ENCODE measurements around the gene EGFR. TPM values are rescaled to one million over a fixed set of nuclear protein-coding genes. Genes with fewer than 3 reads are reported as not detected.

Gene EGFR
- polyA plus RNA-seq, 4 donors = 28.3 to 32.1 (median 31.0) TPM

DNA sequence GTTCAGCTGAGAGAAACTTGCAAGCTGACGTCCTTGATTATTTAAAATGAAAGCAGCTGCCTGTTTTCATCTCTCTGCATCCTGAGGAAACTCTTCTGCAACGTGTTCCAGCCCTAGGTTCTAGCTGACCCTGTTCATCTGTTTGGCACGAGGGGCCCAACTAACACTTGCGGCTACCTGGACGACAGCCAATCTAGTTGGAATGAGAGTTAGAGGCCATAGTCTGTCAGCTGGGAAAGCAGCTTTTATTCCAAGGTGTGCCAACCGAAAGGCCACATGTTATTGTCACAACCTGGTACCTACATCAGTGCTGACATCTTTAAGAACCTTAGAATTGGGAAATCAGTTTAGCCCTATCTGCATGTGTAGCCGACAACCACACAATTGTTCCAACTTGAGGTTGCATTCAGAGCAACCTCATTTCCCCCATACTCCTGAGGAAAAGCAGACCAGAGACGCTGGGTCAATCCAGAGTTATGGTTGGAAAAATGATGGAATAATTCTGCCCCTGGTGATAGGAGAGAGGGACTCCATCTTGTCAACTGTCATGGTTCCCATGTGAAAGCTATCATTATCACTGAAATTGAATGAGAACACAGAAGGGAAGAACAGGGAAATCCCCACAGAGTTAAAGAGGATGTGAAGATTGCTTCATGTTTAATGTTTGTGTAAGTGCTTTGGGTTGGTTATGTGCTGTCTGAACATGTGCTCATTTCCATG lies 121.6 kb downstream of the EGFR start:
- no peak for DNase-seq (ENCODE audit: low read depth in 4 of 4, low spot score in 2 of 4)

- no peak for DNase-seq (ENCODE audit: low read depth in 4 of 4, low spot score in 2 of 4)
Measured at GRCh38 chr7:55140941-55141278, 122.1 kb downstream of the EGFR start.

DNA sequence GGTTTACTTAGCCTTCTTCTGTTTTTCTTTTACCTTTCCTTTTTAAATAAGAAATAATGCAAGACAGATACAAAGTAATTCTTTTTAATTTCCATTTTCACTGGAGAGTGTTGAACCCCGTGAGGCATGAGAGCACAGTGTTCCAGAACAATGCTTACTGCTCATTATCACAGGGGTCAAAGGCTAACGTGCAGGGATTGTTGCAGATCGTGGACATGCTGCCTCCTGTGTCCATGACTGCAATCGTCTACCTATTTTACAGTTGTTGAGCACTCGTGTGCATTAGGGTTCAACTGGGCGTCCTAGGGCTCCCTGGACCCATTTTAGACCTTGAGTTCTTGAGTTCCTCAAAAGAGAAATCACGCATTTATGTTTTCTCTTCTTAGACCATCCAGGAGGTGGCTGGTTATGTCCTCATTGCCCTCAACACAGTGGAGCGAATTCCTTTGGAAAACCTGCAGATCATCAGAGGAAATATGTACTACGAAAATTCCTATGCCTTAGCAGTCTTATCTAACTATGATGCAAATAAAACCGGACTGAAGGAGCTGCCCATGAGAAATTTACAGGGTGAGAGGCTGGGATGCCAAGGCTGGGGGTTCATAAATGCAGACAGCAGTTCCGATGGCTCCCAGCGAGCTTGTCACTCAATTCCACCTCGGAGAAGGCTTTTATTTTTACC lies 124.2 kb downstream of the EGFR start:
- no peak for DNase-seq (ENCODE audit: low read depth in 4 of 4, low spot score in 2 of 4)

GRCh38 chr7:55144333-55145317 lies 125.8 kb downstream of the EGFR start:
- DNase-seq (ENCODE audit: low read depth in 4 of 4, low spot score in 2 of 4) = no peak

GRCh38 chr7:55145606-55146005 lies 126.8 kb downstream of the EGFR start:
- no peak for DNase-seq (ENCODE audit: low read depth in 4 of 4, low spot score in 2 of 4)

DNA sequence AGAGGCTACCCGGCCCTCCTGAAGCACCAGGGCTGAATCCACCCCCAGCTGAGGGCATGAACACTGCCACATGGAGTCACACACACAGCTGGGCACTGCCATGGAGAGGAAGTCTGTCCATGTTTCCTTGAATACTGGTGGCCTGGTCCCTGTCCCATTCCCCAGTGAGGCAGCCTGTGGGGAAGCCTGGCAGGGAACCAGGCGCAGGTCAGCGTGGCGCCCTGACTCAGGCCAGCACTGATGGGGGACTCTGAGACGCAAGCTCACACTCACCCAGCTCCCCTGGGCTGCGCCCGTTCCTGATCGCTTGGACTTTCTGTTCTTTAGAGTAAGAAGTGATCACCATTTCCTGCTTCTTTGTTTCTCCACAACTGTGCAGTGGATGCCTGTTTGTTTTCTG lies 128.3 kb downstream of the EGFR start:
- DNase-seq (ENCODE audit: low read depth in 4 of 4, low spot score in 2 of 4) = no peak

GRCh38 chr7:55147736-55148135 lies 128.9 kb downstream of the EGFR start:
- no peak for DNase-seq (ENCODE audit: low read depth in 4 of 4, low spot score in 2 of 4)

DNA sequence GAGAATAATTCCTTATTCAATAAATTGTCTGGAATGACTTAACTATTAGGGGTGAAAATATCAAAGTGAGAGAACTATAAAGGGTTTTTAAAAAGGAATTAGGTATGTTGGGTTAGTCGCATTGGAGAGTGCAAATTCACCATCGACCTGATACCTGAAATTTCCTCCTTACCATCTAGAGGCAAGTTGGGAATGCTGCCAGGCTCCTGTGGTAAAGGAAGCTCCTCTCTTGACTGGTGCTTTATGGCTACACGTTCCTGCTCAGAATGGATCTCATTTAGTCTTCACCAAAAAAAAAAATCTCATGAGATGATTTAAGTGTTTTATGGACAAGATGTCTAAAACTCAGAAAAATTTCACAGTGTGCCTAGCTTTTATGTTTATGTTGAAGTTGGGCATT lies 129.8 kb downstream of the EGFR start:
- DNase-seq (ENCODE audit: low read depth in 4 of 4, low spot score in 2 of 4) = no peak

- DNase-seq (ENCODE audit: low read depth in 4 of 4, low spot score in 2 of 4) = no peak
Measured at GRCh38 chr7:55149001-55149400, 130.2 kb downstream of the EGFR start.

DNA sequence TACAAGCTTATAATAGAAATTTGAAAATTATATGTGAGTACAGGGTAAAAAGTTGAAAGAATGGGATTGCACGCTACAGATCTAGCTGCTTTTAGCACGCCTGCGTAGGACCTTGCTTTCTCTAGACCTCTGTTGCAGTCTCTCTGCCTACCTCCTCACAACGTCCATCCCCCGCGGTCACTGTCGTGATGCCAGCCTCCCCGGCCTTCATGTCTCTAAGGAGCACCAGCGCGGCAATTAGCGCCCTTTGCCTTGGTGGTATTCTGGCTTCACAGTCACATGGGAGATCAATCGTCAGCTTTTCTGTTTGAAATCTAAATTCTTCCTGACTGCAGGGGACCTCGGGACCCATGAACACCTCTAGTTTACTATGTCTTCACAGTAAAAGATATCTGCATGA lies 131.3 kb downstream of the EGFR start:
- DNase-seq (ENCODE audit: low read depth in 4 of 4, low spot score in 2 of 4) = no peak

DNA sequence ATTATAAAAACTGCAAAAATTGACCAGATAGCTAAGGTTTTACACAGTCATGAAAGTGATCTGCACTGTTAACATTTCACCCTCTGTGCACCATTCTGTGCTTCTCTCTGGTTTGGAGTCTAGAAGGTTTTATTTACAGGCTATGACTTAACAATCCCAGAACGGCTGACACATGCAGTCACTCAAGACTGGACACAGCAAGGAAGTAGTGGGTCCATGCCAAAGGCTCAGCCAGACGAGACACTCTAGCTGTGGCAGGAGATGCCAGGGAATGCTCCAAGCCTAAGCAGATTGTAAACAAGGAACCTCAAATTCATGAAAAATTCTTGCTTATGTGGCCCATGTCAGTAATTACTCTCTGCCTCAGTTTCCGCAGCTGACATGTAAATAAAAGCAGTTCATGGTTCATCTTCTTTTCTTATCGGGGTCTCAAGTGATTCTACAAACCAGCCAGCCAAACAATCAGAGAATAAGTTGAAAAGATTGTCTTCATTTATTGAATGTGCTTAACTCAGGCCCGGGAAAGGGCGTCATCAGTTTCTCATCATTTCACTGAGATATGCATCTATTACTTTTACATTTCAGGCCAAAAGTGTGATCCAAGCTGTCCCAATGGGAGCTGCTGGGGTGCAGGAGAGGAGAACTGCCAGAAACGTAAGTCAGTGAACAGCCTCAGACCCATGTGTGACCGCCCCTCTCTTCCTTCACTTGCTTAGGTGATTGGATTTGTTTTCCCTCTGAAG lies 132.1 kb downstream of the EGFR start:
- no peak for DNase-seq (ENCODE audit: low read depth in 4 of 4, low spot score in 2 of 4)

- no peak for DNase-seq (ENCODE audit: low read depth in 4 of 4, low spot score in 2 of 4)
Measured at GRCh38 chr7:55152516-55152915, 133.7 kb downstream of the EGFR start.

GRCh38 chr7:55154096-55154495 lies 135.3 kb downstream of the EGFR start:
- DNase-seq (ENCODE audit: low read depth in 4 of 4, low spot score in 2 of 4) = no peak

- no peak for DNase-seq (ENCODE audit: low read depth in 4 of 4, low spot score in 2 of 4)
Measured at GRCh38 chr7:55155351-55156117, 136.7 kb downstream of the EGFR start.

- DNase-seq (ENCODE audit: low read depth in 4 of 4, low spot score in 2 of 4) = no peak
Measured at GRCh38 chr7:55156919-55157763, 138.3 kb downstream of the EGFR start.

DNA sequence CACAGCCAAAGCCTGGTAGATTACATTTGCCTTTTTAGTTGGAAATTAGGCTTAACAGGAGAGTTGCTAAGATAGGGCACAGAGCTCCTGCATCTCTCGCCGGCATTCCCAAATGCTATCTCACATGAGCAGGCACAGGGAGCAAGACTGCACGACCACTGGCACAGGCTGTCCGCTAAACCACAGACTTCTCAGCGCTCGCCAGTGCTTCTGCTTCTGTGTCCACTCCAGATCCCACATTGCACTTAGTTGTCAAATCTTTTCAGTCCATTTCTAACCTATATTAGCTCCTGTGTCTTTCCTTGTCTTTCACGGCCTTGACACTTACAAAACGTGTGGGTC lies 138.9 kb downstream of the EGFR start:
- DNase-seq (ENCODE audit: low read depth in 4 of 4, low spot score in 2 of 4) = no peak

GRCh38 chr7:55158541-55159382 lies 139.9 kb downstream of the EGFR start:
- DNase-seq (ENCODE audit: low read depth in 4 of 4, low spot score in 2 of 4) = no peak

GRCh38 chr7:55160539-55160938 lies 141.7 kb downstream of the EGFR start:
- DNase-seq (ENCODE audit: low read depth in 4 of 4, low spot score in 2 of 4) = no peak
